ENCODE results near the gene WDR93. TPM values are rescaled to one million over a fixed set of nuclear protein-coding genes. Genes with fewer than 3 reads are reported as not detected.
"Not testable (repeated sequence)": the region's sequence is repeated elsewhere in the genome, so short reads cannot be mapped to it uniquely, and the experiment has no call there.

Gene WDR93
- total RNA-seq, 4 donors from 2014 or later: 1.5 TPM; not detected in 3

DNA sequence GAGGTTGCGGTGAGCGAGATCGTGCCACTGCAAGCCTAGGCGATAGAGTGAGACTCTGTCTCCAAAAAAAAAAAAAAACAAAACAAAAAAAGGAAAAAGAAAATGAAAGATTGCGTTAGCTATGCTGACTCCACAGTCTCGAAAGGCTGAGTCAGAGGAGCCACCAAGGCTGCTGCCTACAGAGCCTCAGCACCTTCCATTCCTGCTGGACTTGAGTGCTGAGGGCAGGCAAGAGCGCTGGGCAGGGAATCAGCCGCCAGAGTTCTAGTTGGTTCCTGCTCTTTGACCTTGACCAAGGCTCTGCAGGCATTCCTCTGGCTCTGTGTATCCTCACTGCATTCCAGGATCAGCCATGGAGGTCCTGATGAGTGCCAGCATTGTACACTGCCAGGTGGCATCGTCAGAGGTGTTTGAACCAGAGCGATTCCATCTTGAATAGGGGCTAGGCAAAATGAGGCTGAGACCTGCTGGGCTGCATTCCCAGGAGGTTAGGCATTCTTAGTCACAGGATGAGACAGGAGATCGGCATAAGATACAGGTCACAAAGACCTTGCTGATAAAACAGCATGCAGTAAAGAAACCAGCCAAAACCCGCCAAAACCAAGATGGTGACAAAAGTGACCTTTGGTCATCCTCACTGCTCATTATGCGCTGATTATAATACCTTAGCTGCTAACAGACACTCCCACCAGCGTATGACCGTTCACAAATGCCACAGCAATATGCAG lies 91.4 kb downstream of the WDR93 start:
- Histone ChIP-seq H3K36me3 (no peaks in the 10 kb centered on the region), H3K4me3 (no peak overlapping the region), H3K27ac (no peak overlapping the region), H3K9me3 (no peaks in the 10 kb centered on the region), H3K4me1 (no peaks in the 10 kb centered on the region), H3K27me3 (no peaks in the 10 kb centered on the region)
- intact Hi-C loops (cut with DNase I; ENCODE audit: low total_unique reads): no loop called here
- no peak for TF ChIP-seq POLR2A (IDR thresholded peaks at IDR 0.05)
- TF ChIP-seq, protein P1, sequence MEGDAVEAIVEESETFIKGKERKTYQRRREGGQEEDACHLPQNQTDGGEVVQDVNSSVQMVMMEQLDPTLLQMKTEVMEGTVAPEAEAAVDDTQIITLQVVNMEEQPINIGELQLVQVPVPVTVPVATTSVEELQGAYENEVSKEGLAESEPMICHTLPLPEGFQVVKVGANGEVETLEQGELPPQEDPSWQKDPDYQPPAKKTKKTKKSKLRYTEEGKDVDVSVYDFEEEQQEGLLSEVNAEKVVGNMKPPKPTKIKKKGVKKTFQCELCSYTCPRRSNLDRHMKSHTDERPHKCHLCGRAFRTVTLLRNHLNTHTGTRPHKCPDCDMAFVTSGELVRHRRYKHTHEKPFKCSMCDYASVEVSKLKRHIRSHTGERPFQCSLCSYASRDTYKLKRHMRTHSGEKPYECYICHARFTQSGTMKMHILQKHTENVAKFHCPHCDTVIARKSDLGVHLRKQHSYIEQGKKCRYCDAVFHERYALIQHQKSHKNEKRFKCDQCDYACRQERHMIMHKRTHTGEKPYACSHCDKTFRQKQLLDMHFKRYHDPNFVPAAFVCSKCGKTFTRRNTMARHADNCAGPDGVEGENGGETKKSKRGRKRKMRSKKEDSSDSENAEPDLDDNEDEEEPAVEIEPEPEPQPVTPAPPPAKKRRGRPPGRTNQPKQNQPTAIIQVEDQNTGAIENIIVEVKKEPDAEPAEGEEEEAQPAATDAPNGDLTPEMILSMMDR (IDR thresholded peaks at IDR 0.05): no peak
- no peak for DNase-seq

DNA sequence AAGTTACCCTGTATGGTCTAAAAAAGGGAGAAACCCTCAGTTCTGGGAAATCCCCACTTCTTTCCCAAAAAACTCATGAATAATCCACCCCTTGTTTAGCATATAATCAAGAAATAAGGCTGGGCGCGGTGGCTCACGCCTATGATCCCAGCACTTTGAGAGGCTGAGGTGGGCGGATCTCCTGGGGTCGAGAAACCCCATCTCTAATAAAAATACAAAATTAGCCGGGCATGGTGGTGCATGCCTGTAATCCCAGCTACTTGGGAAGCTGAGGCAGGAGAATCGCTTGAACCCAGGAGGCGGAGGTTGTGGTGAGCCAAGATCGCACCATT lies 92.0 kb downstream of the WDR93 start:
- H3K9me3 ChIP-seq; H3K36me3 ChIP-seq; H3K4me3 ChIP-seq; DNase-seq; H3K4me1 ChIP-seq; intact Hi-C loops (cut with DNase I; ENCODE audit: low total_unique reads); H3K27me3 ChIP-seq; H3K27ac ChIP-seq: not testable (repeated sequence)

DNA sequence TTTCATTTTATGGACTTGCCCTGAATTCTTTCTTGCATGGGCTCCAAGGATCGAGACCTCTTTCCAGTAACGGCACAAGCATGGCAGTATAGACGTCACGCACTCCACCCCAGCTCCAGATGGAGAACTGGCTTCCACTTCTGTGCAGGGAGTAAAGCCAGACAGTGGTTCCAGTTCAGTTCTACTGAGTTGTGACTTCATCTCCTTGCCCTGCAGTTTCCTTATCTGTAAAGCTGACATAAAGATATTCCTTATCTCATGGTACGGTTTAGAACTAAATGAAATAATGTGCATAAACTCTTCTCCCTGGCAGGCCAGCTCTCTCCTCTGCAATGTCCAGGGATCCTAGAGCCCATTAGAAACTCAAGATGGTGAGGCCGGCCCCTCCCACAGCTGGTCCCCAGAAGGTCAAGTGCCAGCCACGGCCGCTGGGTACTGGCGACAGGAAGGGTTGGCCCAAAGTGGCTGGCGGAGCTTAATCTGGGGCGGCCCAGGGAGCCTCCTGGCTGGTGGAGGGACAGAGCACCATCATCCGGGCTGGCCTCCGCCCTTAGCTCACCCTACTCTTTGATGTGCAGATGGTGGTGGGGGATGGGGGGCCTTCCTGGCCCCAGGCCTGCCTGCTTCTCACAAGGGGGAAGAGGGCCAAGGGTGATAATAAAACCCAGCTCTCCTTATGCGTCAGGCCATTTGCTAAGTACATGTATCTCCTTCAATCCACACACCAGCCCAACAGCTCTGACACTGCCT lies 92.7 kb downstream of the WDR93 start:
- Histone ChIP-seq H3K27me3 (no peaks in the 10 kb centered on the region), H3K4me3 (no peak overlapping the region), H3K27ac (no peak overlapping the region), H3K9me3 (no peaks in the 10 kb centered on the region), H3K36me3 (no peaks in the 10 kb centered on the region), H3K4me1 (no peaks in the 10 kb centered on the region)
- TF ChIP-seq, protein P1 (IDR thresholded peaks at IDR 0.05): no peak
- TF ChIP-seq POLR2A (IDR thresholded peaks at IDR 0.05): no peak
- intact Hi-C loops (cut with DNase I; ENCODE audit: low total_unique reads): no loop called here
- no peak for DNase-seq

DNA sequence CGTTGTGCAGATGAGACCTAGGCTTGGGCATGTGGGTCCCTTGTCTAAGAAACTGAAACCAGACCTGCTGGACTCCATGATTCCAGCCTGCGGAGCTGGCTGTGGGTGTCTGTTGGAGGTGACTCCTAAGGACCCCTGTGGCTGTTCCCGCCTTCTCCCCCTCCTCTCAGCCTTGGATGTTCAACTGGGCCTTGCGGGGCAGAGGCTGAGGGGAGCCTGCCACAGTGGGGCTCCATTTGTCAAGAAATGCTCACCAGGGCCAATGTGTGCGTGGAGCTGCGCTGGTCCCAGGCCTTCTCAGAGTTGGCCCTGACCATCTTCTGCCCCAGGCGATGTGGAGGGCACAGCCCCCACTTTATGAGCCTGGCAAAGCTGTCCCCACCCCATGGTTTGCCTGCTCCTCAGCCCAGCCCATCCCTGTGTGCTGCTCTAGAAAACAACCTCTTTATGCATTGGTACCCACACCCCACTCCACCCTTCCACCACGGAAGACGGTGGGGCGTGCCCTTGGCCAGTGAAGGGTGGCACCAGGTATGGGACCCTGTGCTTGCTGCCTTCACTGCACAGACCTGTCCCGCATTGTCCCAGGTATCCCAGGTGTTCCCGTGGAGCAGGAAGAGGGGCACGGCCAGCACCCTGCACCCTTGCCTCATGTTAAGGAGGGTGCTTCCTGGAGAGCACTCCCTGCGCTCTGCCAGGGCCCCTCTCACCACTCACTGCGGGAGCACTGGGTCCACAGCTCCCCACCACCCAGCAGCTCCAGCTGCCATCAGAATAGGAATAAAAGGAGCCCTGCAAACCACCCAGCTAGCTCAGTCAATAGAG lies 93.5 kb downstream of the WDR93 start:
- no peaks in the 10 kb centered on the region for H3K36me3 ChIP-seq
- intact Hi-C loops (cut with DNase I; ENCODE audit: low total_unique reads): no loop called here
- no peak for DNase-seq
- no peak overlapping the region for H3K27ac ChIP-seq
- H3K9me3 ChIP-seq: no peaks in the 10 kb centered on the region
- no peaks in the 10 kb centered on the region for H3K27me3 ChIP-seq
- no peak for TF ChIP-seq POLR2A (IDR thresholded peaks at IDR 0.05)
- TF ChIP-seq, protein P1 (IDR thresholded peaks at IDR 0.05): no peak
- H3K4me3 ChIP-seq: no peak overlapping the region
- H3K4me1 ChIP-seq: no peaks in the 10 kb centered on the region

DNA sequence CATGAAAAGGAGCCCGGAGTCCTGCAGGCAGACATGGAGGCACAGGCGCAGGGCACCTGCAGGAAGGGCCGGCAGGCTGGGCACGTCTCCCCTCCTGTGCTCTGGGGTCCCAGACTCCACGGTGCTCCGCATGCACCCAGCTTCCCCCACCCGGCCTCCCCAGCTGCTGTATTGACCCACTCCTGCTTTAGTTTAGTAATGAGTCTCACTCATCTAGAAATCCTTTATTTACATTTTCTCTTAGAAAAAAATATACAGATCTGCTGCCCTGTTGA lies 94.0 kb downstream of the WDR93 start:
- no peaks in the 10 kb centered on the region for H3K36me3 ChIP-seq
- H3K27me3 ChIP-seq: no peaks in the 10 kb centered on the region
- no peak overlapping the region for H3K4me3 ChIP-seq
- intact Hi-C loops (cut with DNase I; ENCODE audit: low total_unique reads): no loop called here
- H3K27ac ChIP-seq: no peak overlapping the region
- H3K9me3 ChIP-seq: no peaks in the 10 kb centered on the region
- no peak for DNase-seq
- no peak for TF ChIP-seq POLR2A (IDR thresholded peaks at IDR 0.05)
- TF ChIP-seq, protein P1 (IDR thresholded peaks at IDR 0.05): no peak
- no peaks in the 10 kb centered on the region for H3K4me1 ChIP-seq

All from uterus (tissue), 4 donors.